ENCODE measurements around the gene GPRASP3.

DNA sequence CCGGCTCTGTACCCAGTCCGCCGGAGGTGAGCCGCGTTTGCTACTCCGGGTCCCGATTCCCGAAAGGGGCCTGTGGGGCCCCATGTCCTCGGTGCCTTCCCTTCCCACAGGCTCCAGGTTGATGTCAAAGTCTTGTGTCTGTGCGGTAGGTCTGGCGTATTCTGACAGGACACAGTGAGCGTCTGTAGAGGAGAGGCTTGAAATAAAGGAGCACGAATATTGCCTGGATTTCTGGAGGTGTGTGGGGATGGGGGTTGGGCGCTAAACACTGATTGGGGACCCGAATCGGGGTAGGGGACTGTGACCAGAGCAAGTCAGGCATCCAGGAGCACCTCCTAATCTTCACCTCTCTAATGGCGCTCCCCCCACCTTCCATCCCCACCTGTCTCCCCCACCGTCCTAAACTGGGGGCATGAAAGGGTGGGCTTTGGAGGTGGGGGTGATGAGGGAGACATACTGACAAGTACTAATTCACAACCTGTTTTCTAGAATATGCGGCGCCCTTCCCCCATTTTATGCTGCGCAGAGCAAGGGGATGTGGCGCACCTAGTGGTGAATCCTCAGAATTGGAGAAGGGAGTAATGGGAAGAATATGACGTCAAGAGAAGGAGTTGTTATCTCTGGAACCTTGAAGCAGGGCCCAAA, 7.4 kb upstream of the GPRASP3 start:
- TF ChIP-seq POLR2A (IDR thresholded peaks at IDR 0.05; ENCODE audit: low read depth, low read length): no peak
- no peak for TF ChIP-seq FOS (IDR thresholded peaks at IDR 0.05; ENCODE audit: low read depth, low read length)
- TF ChIP-seq, protein P1, sequence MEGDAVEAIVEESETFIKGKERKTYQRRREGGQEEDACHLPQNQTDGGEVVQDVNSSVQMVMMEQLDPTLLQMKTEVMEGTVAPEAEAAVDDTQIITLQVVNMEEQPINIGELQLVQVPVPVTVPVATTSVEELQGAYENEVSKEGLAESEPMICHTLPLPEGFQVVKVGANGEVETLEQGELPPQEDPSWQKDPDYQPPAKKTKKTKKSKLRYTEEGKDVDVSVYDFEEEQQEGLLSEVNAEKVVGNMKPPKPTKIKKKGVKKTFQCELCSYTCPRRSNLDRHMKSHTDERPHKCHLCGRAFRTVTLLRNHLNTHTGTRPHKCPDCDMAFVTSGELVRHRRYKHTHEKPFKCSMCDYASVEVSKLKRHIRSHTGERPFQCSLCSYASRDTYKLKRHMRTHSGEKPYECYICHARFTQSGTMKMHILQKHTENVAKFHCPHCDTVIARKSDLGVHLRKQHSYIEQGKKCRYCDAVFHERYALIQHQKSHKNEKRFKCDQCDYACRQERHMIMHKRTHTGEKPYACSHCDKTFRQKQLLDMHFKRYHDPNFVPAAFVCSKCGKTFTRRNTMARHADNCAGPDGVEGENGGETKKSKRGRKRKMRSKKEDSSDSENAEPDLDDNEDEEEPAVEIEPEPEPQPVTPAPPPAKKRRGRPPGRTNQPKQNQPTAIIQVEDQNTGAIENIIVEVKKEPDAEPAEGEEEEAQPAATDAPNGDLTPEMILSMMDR (conservative IDR thresholded peaks at IDR 0.05; ENCODE audit: low read depth, low read length): peak; percentile 59
- TF ChIP-seq SMC3 (IDR thresholded peaks at IDR 0.05; ENCODE audit: low read depth, low read length): no peak
